GM20000 (cell line): ENCODE data around the gene SASH1.
"Not testable (repeated sequence)": the region's sequence is repeated elsewhere in the genome, so short reads cannot be mapped to it uniquely, and the experiment has no call there.

Experiments
- DNase-seq: peaks from one replicate; pipeline ENCODE4 v3.0.0; 2012; ENCODE audit warnings: low spot score
- CTCF ChIP-seq: IDR thresholded peaks from 2 replicates; pipeline ENCODE4 v1.5.1; 2012; ENCODE audit warnings: mild to moderate bottlenecking, control low read depth; ENCODE audit errors: extremely low read depth, missing control alignments

The SASH1 gene

GRCh38 chr6:148578837-148579565 is 236.4 kb downstream of the SASH1 start:
- no peak for DNase-seq
- TF ChIP-seq CTCF: no peak

GRCh38 chr6:148580442-148580841 is 237.8 kb downstream of the SASH1 start:
- DNase-seq: no peak
- TF ChIP-seq CTCF: no peak

- no peak for DNase-seq
- TF ChIP-seq CTCF: no peak
Measured at GRCh38 chr6:148583631-148584030, 241.0 kb downstream of the SASH1 start.

GRCh38 chr6:148585641-148586040 is 243.0 kb downstream of the SASH1 start:
- not testable (repeated sequence) for DNase-seq

GRCh38 chr6:148590883-148591282 is 248.2 kb downstream of the SASH1 start:
- TF ChIP-seq CTCF: no peak
- DNase-seq: no peak

- TF ChIP-seq CTCF: no peak
- DNase-seq: no peak
Measured at GRCh38 chr6:148591656-148592055, 249.0 kb downstream of the SASH1 start.

- TF ChIP-seq CTCF: no peak
- DNase-seq: no peak
Measured at GRCh38 chr6:148593130-148593812, 250.6 kb downstream of the SASH1 start.

GRCh38 chr6:148593813-148594170 is 251.2 kb downstream of the SASH1 start:
- TF ChIP-seq CTCF: no peak
- no peak for DNase-seq
